GOT3 (cell line): ENCODE results near the gene PDE4B.
"Not testable (repeated sequence)": the region's sequence is repeated elsewhere in the genome, so short reads cannot be mapped to it uniquely, and the experiment has no call there.

Source experiments
- DNase-seq: peaks from one replicate; lab custom pipeline; 2025; ENCODE audit warnings: mixed read lengths; lab: John Stamatoyannopoulos, UW

PDE4B gene

DNA sequence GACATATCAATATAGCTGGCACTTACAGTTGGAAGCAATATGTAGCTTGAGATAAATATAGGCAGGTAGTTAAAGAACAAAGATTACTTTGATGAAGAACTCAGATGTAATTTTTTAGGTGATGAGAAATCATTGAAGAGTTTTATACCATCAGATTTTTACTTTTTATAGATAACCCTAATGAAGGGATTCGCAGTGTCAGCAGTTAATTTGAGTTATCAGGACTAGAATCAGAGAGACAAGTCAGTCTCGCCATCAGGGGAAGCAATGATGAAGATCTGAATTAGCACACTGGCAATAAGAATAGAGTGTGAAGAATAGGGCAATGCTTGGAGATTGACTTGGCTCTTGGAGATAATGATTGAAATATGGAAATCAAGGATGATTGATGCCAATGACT, 342.5 kb downstream of the PDE4B start:
- DNase-seq, result no peak

DNA sequence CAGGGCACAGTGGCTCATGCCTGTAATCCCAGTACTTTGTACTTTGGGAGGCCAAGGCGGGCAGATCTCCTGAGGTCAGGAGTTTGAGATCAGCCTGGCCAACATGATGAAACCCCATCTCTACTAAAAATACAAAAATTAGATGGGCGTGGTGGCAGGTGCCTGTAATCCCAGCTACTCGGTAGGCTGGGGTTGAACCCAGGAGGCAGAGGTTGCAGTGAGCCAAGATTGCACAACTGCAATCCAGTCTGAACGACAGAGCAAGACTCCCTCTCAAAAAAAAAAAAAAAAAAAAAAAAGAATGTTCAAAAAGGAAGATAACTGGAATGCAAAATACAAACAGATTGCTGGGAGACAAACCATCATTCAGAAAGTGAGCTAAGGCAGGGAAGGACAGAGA, 343.7 kb downstream of the PDE4B start:
- not testable (repeated sequence) for DNase-seq

- DNase-seq, result no peak
Observed at GRCh38 chr1:66137235-66137634, 344.5 kb downstream of the PDE4B start.

DNA sequence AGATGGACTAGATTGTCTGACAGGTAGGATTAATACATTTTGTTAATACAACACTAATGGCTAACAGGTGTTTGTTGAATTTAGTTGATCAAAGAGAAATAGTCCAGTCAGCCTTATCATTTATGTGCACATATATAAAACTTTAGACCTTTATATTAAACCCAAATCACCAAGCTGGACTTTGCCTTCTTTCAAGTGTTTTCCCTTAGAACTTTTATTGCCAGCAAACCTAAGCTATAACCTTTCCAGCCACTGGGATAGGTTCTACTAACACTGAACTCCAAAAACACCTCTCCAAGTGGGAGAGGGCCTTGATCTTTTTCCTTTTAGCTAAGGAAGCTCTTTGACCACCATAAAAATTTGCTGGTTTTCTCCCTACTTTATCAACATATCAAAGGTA, 345.9 kb downstream of the PDE4B start:
- DNase-seq, result no peak

- no peak for DNase-seq
Observed at GRCh38 chr1:66140072-66140471, 347.4 kb downstream of the PDE4B start.

DNA sequence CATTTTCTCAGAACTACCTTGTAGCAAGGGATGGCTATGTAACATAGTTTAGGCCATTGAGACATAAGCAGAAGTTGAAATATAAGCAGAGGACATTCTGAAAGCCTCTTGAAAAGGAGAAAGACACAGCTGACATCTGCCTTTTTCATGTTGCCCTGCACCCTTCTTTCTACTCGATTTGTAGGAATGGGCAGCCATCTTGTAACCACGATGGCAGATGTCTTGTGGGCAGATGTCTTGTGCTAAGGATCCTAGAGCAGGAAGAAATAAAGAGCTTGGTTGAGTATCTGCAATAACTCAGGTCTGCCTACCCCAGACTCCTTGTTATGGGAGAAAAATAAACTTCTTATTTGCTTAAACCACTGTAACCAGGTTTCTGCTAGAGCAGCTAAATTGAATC, 351.0 kb downstream of the PDE4B start:
- DNase-seq, result no peak

GRCh38 chr1:66147226-66147835, 354.6 kb downstream of the PDE4B start:
- DNase-seq, result no peak

DNA sequence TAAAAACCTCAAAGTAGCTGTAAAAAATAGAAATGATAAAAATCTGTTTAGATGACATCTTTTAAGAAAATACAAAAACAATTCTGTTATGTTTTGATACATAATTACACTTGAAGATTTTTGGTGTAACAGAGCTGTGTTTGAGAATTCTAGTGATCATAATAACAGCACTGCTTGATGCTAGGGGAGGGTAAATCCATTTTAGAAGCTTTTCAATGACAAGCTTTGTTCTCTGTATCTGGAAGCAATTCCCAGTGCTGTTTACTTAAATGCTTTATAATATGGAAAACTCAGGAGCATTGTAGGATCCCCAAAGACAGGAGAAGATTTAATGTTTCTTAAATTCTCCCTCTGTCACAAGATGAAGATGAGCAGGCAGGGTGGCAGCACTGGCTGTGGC, 359.3 kb downstream of the PDE4B start:
- no peak for DNase-seq

GRCh38 chr1:66154394-66154793, 361.7 kb downstream of the PDE4B start:
- DNase-seq, result no peak

DNA sequence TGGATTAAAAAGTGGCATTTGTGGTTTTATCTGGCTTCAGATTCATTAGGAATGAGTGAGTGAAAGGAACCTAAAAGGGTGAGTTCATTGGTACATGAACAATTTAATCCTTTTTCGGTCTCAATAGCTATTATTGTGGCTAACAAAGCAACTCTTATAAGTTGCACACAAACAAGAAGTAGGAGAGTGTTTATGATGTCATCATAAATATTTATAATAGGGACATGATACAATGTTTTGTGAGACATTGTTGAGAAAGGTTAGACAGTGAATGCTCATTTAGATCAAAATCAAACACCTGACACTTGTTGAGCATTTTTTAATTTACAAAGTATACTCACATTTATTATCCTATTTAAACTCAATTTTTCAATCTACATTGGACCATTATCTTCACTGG, 363.4 kb downstream of the PDE4B start:
- no peak for DNase-seq

GRCh38 chr1:66159800-66160199, 367.1 kb downstream of the PDE4B start:
- DNase-seq, result no peak

GRCh38 chr1:66160719-66161118, 368.0 kb downstream of the PDE4B start:
- DNase-seq, result no peak

DNA sequence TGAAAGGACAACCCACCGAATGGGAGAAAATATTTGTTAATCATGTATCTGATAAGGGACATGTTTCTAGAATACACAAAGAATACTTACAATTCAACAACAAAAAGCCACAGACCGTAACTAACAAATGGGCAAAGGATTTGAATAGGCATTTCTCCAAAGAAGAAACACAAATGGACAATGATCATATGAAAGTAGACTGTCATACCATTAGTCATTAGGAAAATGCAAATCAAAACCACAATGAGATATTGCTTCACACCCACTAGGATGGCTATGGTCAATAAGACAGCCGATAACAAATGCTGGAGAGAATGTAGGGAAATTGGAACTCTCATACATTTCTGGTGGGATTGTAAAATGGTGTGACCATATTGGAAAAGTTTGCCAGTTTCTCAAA, 374.1 kb downstream of the PDE4B start:
- DNase-seq, result no peak

- DNase-seq, result no peak
Observed at GRCh38 chr1:66167267-66167666, 374.6 kb downstream of the PDE4B start.

DNA sequence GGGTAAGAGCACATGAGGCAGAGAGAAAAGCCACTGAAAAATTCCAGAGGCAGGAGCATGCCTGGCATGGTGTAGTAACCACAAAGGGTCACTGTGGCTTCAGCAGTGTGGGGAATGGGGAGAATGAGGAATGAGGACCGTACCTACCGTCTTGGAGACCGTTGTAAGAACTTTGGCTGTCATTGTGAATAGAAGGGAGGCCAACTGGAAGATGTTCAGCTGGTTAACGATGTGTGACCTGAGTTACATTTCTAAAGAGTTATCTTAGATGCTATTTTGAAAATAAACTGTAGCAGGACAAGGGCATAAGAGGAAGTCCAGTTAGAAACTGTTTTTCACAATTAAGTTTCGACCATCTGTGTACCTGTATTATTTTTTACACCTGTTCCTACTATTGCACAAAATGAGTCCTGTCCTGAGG, 375.8 kb downstream of the PDE4B start:
- no peak for DNase-seq

DNA sequence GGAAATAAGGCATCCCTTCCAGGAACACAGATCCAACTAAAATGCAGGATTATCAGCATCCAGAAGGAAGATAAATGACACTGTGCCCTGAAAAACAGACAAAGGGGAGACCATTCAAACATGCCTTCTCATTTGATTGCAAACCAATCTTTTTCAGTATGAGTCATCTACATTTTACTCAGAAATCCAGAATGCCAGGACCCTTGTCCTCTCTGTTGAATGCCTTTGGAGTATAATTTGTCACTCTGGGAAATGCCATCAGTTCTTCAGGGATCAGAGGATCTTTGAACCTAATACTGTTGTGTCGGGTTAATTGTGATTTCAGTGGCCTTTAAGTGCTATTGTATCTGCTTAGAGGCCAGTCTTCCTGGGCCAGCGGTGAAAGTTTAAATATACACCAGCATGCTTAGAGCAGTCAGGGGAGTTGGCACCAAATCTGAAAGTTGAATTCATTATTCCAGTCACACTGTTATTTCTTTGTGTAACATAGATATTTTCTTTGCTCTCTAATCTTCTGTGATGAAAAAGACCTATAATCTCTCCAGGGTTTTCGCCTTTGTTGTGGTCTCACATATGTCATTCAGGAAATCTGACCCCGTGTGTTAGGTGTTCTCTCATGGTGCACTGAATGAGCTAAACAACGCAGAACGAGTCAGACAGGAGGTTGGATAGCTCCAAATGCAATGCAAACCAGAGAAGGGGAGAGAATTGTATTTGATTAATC, 376.4 kb downstream of the PDE4B start:
- DNase-seq, result no peak

GRCh38 chr1:66172272-66172671, 379.6 kb downstream of the PDE4B start:
- no peak for DNase-seq

- no peak for DNase-seq
Observed at GRCh38 chr1:66175098-66175497, 382.4 kb downstream of the PDE4B start.

DNA sequence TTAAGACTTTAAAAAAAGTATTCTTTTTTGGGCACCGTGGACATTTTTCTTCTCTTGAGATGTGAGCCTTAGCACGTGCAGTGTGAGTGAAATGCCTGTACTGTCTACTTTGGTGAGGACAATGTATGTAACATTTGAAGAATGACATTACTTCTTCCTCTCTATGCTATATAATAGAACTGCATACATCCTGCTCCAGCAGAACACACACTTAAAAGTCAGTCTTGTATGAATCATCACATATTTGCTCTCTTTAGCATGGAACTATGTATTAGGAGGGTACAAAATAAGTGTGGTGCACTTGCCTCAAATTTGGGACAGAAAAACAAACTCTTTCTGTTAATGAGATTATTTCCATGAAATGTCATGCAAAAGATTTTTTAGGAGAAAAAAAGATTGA, 382.9 kb downstream of the PDE4B start:
- no peak for DNase-seq

GRCh38 chr1:66176012-66176715, 383.5 kb downstream of the PDE4B start:
- DNase-seq, result no peak

- no peak for DNase-seq
Observed at GRCh38 chr1:66176832-66177231, 384.1 kb downstream of the PDE4B start.

- DNase-seq, result no peak
Observed at GRCh38 chr1:66177510-66177909, 384.8 kb downstream of the PDE4B start.

DNA sequence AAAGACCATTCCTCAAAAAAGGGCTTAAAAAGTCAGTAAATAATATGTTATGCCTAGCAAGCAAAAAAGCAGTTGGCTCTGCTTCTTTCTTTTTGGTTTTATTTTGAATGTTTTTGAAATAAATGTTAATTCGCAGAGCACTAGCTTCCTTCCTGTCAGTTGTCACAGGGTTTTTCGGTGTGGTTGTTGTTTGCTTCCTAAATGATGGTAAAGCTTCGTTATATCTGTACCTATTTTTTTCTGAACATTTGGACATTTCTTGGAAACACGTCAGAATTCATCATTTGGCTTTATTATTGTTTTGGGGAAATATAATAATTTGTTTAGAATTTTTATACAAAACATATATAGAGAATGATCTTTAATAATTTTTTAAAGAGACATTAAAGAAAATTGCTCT, 389.3 kb downstream of the PDE4B start:
- DNase-seq, result no peak
